Right renal pelvis (tissue), 4 donors: ENCODE measurements around the gene C1QTNF9. TPM values are rescaled to one million over a fixed set of nuclear protein-coding genes. Genes with fewer than 3 reads are reported as not detected.
"Not testable (repeated sequence)": the region's sequence is repeated elsewhere in the genome, so short reads cannot be mapped to it uniquely, and the experiment has no call there.

ENCODE experiments used
- DNase-seq, 4 donors: peaks; one replicate each; pipeline ENCODE4 v3.0.0-alpha.2; 2013; ENCODE audit warnings: low read depth in 4 of 4, low spot score in 3 of 4, missing footprints in 1 of 4
- polyA plus RNA-seq, 4 donors: library from polyadenylated mRNA; unstranded; fragments of 120-200 nt; gene quantifications; one replicate each; pipeline ENCODE4 v1.2.1, GENCODE V29; 2013; ENCODE audit not compliant: insufficient read length in 4 of 4

C1QTNF9 gene
- polyA plus RNA-seq, 4 donors, result 0.21 to 0.59 (median 0.31) TPM

GRCh38 chr13:24281188-24282008, 28.0 kb upstream of the C1QTNF9 start:
- no peak for DNase-seq

- DNase-seq, result no peak
Measured at GRCh38 chr13:24282256-24282655, 27.1 kb upstream of the C1QTNF9 start.

- no peak for DNase-seq
Measured at GRCh38 chr13:24284889-24285565, 24.4 kb upstream of the C1QTNF9 start.

- no peak for DNase-seq
Measured at GRCh38 chr13:24286624-24287023, 22.8 kb upstream of the C1QTNF9 start.

GRCh38 chr13:24287748-24288287, 21.6 kb upstream of the C1QTNF9 start:
- DNase-seq, result no peak

- no peak for DNase-seq
Measured at GRCh38 chr13:24288870-24289269, 20.5 kb upstream of the C1QTNF9 start.

GRCh38 chr13:24290280-24290932, 19.0 kb upstream of the C1QTNF9 start:
- no peak for DNase-seq

- no peak for DNase-seq
Measured at GRCh38 chr13:24292481-24292880, 16.9 kb upstream of the C1QTNF9 start.

GRCh38 chr13:24293746-24294145, 15.6 kb upstream of the C1QTNF9 start:
- DNase-seq, result no peak

GRCh38 chr13:24299488-24300114, 9.8 kb upstream of the C1QTNF9 start:
- no peak for DNase-seq

- DNase-seq, result no peak
Measured at GRCh38 chr13:24301434-24301833, 7.9 kb upstream of the C1QTNF9 start.

GRCh38 chr13:24301911-24302310, 7.5 kb upstream of the C1QTNF9 start:
- DNase-seq, result no peak

GRCh38 chr13:24304620-24305019, 4.8 kb upstream of the C1QTNF9 start:
- DNase-seq, result no peak

- DNase-seq, result no peak
Measured at GRCh38 chr13:24306632-24307031, 2.7 kb upstream of the C1QTNF9 start.

- no peak for DNase-seq
Measured at GRCh38 chr13:24307211-24308067, 1.9 kb upstream of the C1QTNF9 start.

- DNase-seq, result no peak
Measured at GRCh38 chr13:24308068-24308445, 1.3 kb upstream of the C1QTNF9 start.

GRCh38 chr13:24308488-24309020, 826 bp upstream of the C1QTNF9 start:
- DNase-seq, result no peak

GRCh38 chr13:24313439-24313838, 4.1 kb downstream of the C1QTNF9 start:
- DNase-seq, result no peak

- DNase-seq, result not testable (repeated sequence)
Measured at GRCh38 chr13:24317835-24318234, 8.5 kb downstream of the C1QTNF9 start.

GRCh38 chr13:24318878-24319277, 9.5 kb downstream of the C1QTNF9 start:
- DNase-seq, result not testable (repeated sequence)
